B cell (primary cell): ENCODE measurements around the gene NUDT3. TPM values are rescaled to one million over a fixed set of nuclear protein-coding genes. Genes with fewer than 3 reads are reported as not detected.

Experiments used
- ATAC-seq: fragments of 200-7000 bp; cut with Tn5 transposase; one replicate; pipeline ENCODE4 v1.10.0; 2021; ENCODE audit warnings: low read depth, mild to moderate bottlenecking, moderate number of reproducible peaks, moderate library complexity
- CTCF ChIA-PET: fragments of 350-600 bp; sonication (Branson Sonifier 250); formaldehyde crosslinking; loops from one replicate; lab custom pipeline; 2021; ENCODE audit warnings: antibody characterized with exemption, inconsistent platforms; lab: Charles Lee
- POLR2A ChIA-PET: fragments of 350-600 bp; sonication (Branson Sonifier 250); formaldehyde crosslinking; loops from one replicate; lab custom pipeline; 2021; ENCODE audit warnings: antibody characterized with exemption; lab: Charles Lee
- DNase-seq: peaks from one replicate; pipeline ENCODE4 v3.0.0; 2013
- H2AFZ ChIP-seq: 2 replicates; pipeline ENCODE4 v1.6.1; 2012; ENCODE audit warnings: mild to moderate bottlenecking, low read depth, low read length; ENCODE audit not compliant: insufficient read depth, poor library complexity, severe bottlenecking
- H3K27ac ChIP-seq, 2 donors: 1 replicate in 1 of 2; 2 replicates in 1 of 2; pipeline ENCODE4 v1.5.1; 2012 to 2013; ENCODE audit warnings: low read length in 2 of 2, mild to moderate bottlenecking in 2 of 2, moderate library complexity in 1 of 2
- H3K27me3 ChIP-seq, 4 experiments: fragments of 200-600 bp in 1 of 4; sonication (generic) in 1 of 4; replicated peaks in 1 of 4; 1 replicate in 2 of 4; 2 replicates in 2 of 4; pipeline versions ENCODE4 v1.6.1 to v1.7.0; 2013 to 2016; ENCODE audit warnings: low read length in 3 of 4, mild to moderate bottlenecking in 2 of 4, mixed read lengths in 1 of 4, moderate library complexity in 1 of 4; ENCODE audit not compliant: insufficient read depth in 4 of 4, control insufficient read depth in 3 of 4; ENCODE audit errors: control extremely low read depth in 1 of 4
- H3K36me3 ChIP-seq, 2 experiments: replicated peaks in 1 of 2; 1 replicate in 1 of 2; 2 replicates in 1 of 2; pipeline versions ENCODE4 v1.6.1 to v1.7.1; 2013; ENCODE audit warnings: low read length in 1 of 2; ENCODE audit not compliant: insufficient read depth in 2 of 2, control insufficient read depth in 1 of 2; ENCODE audit errors: control extremely low read depth in 1 of 2, extremely low read depth in 1 of 2
- H3K4me1 ChIP-seq, 2 donors: fragments of 200-600 bp in 1 of 2; sonication (generic) in 1 of 2; 1 replicate in 1 of 2; 2 replicates in 1 of 2; pipeline versions ENCODE4 v1.5.1 to v1.6.1; 2013 to 2017; ENCODE audit warnings: low read length in 2 of 2; ENCODE audit not compliant: control insufficient read depth in 2 of 2, insufficient read depth in 2 of 2
- H3K4me2 ChIP-seq: replicated peaks from 2 replicates; pipeline ENCODE3; 2012; ENCODE audit warnings: mild to moderate bottlenecking, low read depth, low read length; ENCODE audit not compliant: poor library complexity, severe bottlenecking
- H3K4me3 ChIP-seq, 5 experiments: fragments of 200-600 bp in 1 of 5; sonication (generic) in 1 of 5; 1 replicate in 3 of 5; 2 replicates in 2 of 5; pipeline versions ENCODE4 v1.5.1 to v1.7.0; 2011 to 2016; ENCODE audit warnings: low read length in 4 of 5, mild to moderate bottlenecking in 4 of 5, low read depth in 2 of 5, control low read depth in 1 of 5, moderate library complexity in 1 of 5; ENCODE audit not compliant: insufficient read depth in 1 of 5; ENCODE audit errors: control extremely low read depth in 1 of 5, extremely low read depth in 1 of 5
- H3K79me2 ChIP-seq: fragments of 200-600 bp; sonication (generic); one replicate; pipeline ENCODE4 v1.6.0; 2016; ENCODE audit warnings: low read length; ENCODE audit not compliant: control insufficient read depth, insufficient read depth
- H3K9ac ChIP-seq: fragments of 200-600 bp; sonication (generic); 2 replicates; pipeline ENCODE4 v1.6.1; 2017; ENCODE audit warnings: mild to moderate bottlenecking, low read length, moderate library complexity
- H3K9me3 ChIP-seq, 3 donors: one replicate each; pipeline versions ENCODE4 v1.6.1 to v1.7.1; 2013; ENCODE audit warnings: low read length in 2 of 3; ENCODE audit not compliant: control insufficient read depth in 2 of 3, insufficient read depth in 1 of 3; ENCODE audit errors: control extremely low read depth in 1 of 3
- H4K20me1 ChIP-seq: 2 replicates; pipeline ENCODE4 v1.6.0; 2012; ENCODE audit warnings: mild to moderate bottlenecking, low read length; ENCODE audit not compliant: insufficient read depth, control insufficient read depth, poor library complexity, severe bottlenecking
- H3K27ac Mint-ChIP-seq: one replicate; pipeline ENCODE4 v1.8.0; 2021; ENCODE audit warnings: mixed read lengths
- H3K27me3 Mint-ChIP-seq: one replicate; pipeline ENCODE4 v1.8.0; 2021; ENCODE audit warnings: mixed read lengths
- H3K4me1 Mint-ChIP-seq: one replicate; pipeline ENCODE4 v1.8.0; 2021; ENCODE audit warnings: mixed read lengths
- H3K4me3 Mint-ChIP-seq: one replicate; pipeline ENCODE4 v1.8.0; 2021; ENCODE audit warnings: mixed read lengths
- H3K9me3 Mint-ChIP-seq: one replicate; pipeline ENCODE4 v1.8.0; 2022; ENCODE audit warnings: mixed read lengths; ENCODE audit not compliant: insufficient read depth
- EZH2 ChIP-seq: IDR thresholded peaks from 2 replicates; pipeline ENCODE4 v1.6.1; 2012; ENCODE audit warnings: borderline replicate concordance, low read depth, mild to moderate bottlenecking, moderate library complexity, low read length; ENCODE audit not compliant: insufficient read depth, poor library complexity, severe bottlenecking
- WGBS: methylation state at CpG from one replicate; pipeline ENCODE4 v1.1.5; 2013; ENCODE audit warnings: missing lambda C conversion rate; ENCODE audit not compliant: insufficient coverage; 5-methylcytosine and 5-hydroxymethylcytosine counted together
- intact Hi-C: fragments of 100-400 bp; cut with micrococcal nuclease; formaldehyde crosslinking; loops from one replicate; pipeline ENCODE4 v1.10.0; 2022
- polyA plus RNA-seq: library from polyadenylated mRNA; depleted of rRNA; stranded (reverse); fragments of >200 nt; gene quantifications from 2 replicates; pipeline ENCODE4 v1.2.3, GENCODE V29; 2012
- total RNA-seq, 2 donors: library from RNA; stranded (reverse); fragments of 120-200 nt in 1 of 2; gene quantifications; 1 replicate in 1 of 2; 2 replicates in 1 of 2; pipeline versions ENCODE4 v1.2.3 to v1.2.4, GENCODE V29; 2013 to 2022
- TF ChIP-seq, protein P1 (sequence below): fragments of 200-600 bp; IDR thresholded peaks from one replicate; pipeline ENCODE4 v1.8.0; 2022; ENCODE audit warnings: antibody characterized with exemption, mild to moderate bottlenecking

Gene NUDT3
- total and polyA plus RNA-seq, 2 donors (not counting 1 experiment from before 2014, with no cell fraction given): 18.2 to 37.4 TPM

DNA sequence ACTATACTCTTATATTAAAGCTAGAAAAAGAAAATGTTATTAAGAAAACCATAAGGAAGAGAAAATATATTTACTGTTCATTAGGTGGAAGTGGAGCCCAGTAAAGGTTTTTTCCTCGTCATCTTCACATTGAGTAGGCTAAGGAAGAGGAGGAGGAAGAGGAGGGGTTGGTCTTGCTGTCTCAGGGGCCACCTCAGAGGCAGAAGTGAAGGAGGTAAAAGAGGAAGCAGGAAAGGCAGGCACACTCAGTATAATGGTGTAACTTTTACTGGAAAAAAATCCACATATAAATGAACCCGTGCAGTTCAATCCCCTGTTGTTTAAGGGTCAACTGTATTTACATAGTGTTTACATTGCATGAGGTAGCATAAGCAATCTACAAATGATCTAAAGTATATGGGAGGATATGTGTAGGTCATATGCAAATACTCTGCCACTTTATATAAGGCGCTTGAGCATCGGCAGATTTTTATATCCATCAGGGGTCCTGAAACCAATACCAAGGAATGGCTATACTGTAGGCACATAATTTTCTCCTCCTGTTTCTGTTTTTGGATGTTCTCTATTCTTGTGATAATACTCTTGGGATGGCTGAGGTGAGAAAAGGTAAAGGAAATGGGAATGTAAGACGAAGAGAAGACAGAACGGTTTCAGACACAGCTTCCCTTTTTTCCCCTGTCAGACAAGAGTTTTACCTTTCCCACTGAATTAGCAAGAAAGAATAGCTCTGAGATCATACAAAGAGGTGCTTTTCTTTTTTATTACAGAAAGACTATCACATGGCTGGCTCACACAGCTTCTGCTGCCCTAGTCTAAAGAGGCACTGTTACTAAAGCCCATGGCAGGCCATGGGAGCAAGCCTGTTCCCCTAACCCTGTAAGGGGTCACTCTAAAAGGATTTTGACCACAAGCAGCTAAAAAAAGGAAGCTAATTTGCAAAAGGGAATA lies 59.9 kb downstream of the NUDT3 start:
- ATAC-seq: peak; percentile 38
- no peak overlapping the region for H2AFZ ChIP-seq
- no CpG with 5 or more reads among the region's 6 CpGs for WGBS
- intact Hi-C loops: loop anchor here (2.0 to 5.0 kb wide), 3 partner anchors 14 to 60 kb away; partner anchors contain the start of gene NUDT3
- Mint-ChIP-seq H3K27me3 (no peaks in the 10 kb centered on the region), H3K9me3 (no peaks in the 10 kb centered on the region), H3K4me3 (peak overlapping the region; percentile 63), H3K27ac (peak overlapping the region; percentile 68), H3K4me1 (peaks cover 46% of the 10 kb centered on the region)
- ChIA-PET POLR2A (interaction anchor here (0.9 kb wide), 1 partner anchor 60 kb away, joined by 4 read pairs; the partner anchor contains the start of gene NUDT3), CTCF (interaction anchor here (0.7 to 1.1 kb wide), 3 partner anchors 9 to 83 kb away, joined by 3 read pairs; no protein-coding TSS in a partner anchor)
- no peak for TF ChIP-seq EZH2
- TF ChIP-seq, protein P1, sequence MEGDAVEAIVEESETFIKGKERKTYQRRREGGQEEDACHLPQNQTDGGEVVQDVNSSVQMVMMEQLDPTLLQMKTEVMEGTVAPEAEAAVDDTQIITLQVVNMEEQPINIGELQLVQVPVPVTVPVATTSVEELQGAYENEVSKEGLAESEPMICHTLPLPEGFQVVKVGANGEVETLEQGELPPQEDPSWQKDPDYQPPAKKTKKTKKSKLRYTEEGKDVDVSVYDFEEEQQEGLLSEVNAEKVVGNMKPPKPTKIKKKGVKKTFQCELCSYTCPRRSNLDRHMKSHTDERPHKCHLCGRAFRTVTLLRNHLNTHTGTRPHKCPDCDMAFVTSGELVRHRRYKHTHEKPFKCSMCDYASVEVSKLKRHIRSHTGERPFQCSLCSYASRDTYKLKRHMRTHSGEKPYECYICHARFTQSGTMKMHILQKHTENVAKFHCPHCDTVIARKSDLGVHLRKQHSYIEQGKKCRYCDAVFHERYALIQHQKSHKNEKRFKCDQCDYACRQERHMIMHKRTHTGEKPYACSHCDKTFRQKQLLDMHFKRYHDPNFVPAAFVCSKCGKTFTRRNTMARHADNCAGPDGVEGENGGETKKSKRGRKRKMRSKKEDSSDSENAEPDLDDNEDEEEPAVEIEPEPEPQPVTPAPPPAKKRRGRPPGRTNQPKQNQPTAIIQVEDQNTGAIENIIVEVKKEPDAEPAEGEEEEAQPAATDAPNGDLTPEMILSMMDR: no peak
- H3K27me3 ChIP-seq: no peaks in the 10 kb centered on the region
- H3K79me2 ChIP-seq: peaks cover 43% of the 10 kb centered on the region
- peak overlapping the region; percentile 36 to 65 for H3K27ac ChIP-seq
- peak overlapping the region in 4 of 5 experiments; percentile 2 to 50 (median 21) for H3K4me3 ChIP-seq
- H3K4me2 ChIP-seq: peak overlapping the region; percentile 67
- H3K4me1 ChIP-seq: peaks cover 28 to 33% of the 10 kb centered on the region in 2 donors
- peak overlapping the region; percentile 43 for H3K9ac ChIP-seq
- H3K9me3 ChIP-seq: no peaks in the 10 kb centered on the region
- peaks cover 0 to 3% of the 10 kb centered on the region in 2 experiments for H3K36me3 ChIP-seq
- DNase-seq: peak; percentile 47
- no peaks in the 10 kb centered on the region for H4K20me1 ChIP-seq
